Adrenal gland (tissue), 5 donors: ENCODE measurements around the gene OR13H1.
"Not testable (repeated sequence)": the region's sequence is repeated elsewhere in the genome, so short reads cannot be mapped to it uniquely, and the experiment has no call there.

Experiments
- CTCF ChIP-seq, 6 experiments: fragments of 450-650 bp in 4 of 6; fragments of 200-600 bp in 2 of 6; sonication (generic) in 1 of 6; IDR thresholded peaks; 1 replicate in 5 of 6; 2 replicates in 1 of 6; pipeline versions ENCODE4 v1.5.1 to v1.8.0; 2016 to 2021; ENCODE audit warnings: antibody characterized with exemption in 6 of 6, mild to moderate bottlenecking in 2 of 6, moderate library complexity in 1 of 6
- POLR2A ChIP-seq, 2 donors: fragments of 450-650 bp; IDR thresholded peaks; one replicate each; pipeline ENCODE4 v1.6.1; 2017; ENCODE audit warnings: antibody characterized with exemption in 2 of 2, mild to moderate bottlenecking in 2 of 2, moderate library complexity in 1 of 2
- donor health status: DM: no; HTN: no; CAD: no.

DNA sequence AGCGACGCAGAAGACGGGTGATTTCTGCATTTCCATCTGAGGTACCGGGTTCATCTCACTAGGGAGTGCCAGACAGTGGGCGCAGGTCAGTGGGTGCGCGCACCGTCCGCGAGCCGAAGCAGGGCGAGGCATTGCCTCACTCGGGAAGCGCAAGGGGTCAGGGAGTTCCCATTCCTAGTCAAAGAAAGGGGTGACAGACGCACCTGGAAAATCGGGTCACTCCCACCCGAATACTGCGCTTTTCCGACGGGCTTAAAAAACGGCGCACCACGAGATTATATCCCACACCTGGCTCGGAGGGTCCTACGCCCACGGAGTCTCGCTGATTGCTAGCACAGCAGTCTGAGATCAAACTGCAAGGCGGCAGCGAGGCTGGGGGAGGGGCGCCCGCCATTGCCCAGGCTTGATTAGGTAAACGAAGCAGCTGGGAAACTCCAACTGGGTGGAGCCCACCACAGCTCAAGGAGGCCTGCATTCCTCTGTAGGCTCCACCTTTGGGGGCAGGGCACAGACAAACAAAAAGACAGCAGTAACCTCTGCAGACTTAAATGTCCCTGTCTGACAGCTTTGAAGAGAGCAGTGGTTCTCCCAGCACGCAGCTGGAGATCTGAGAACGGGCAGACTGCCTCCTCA lies 35.0 kb downstream of the OR13H1 start:
- TF ChIP-seq CTCF, POLR2A (IDR thresholded peaks at IDR 0.05): not testable (repeated sequence)
